Measurements from ENCODE around the gene CAV3.

- TF ChIP-seq POLR2A (IDR thresholded peaks at IDR 0.05; ENCODE audit: low read length): no peak
- no peak for TF ChIP-seq GATA1 (IDR thresholded peaks at IDR 0.05; ENCODE audit: low read depth, low read length)
These were observed 19.2 kb downstream of the CAV3 start for GRCh38 chr3:8752832-8753231.

Measured in erythroblast (primary cell).